Hepatocyte (in vitro differentiated cells): ENCODE measurements around the gene CNTNAP2. TPM values are rescaled to one million over a fixed set of nuclear protein-coding genes. Genes with fewer than 3 reads are reported as not detected.

Experiments
- DNase-seq: peaks from one replicate; pipeline ENCODE4 v3.0.0-alpha.2; 2016; ENCODE audit warnings: low spot score
- H2AFZ ChIP-seq: fragments of 200-600 bp; sonication (generic); 2 replicates; pipeline ENCODE4 v1.6.0; 2016; ENCODE audit warnings: antibody characterized with exemption, mild to moderate bottlenecking
- H3K27ac ChIP-seq: fragments of 200-600 bp; sonication (generic); 2 replicates; pipeline ENCODE4 v1.5.1; 2016; ENCODE audit warnings: mild to moderate bottlenecking
- H3K27me3 ChIP-seq: fragments of 200-600 bp; sonication (generic); 2 replicates; pipeline ENCODE4 v1.6.1; 2016
- H3K36me3 ChIP-seq: fragments of 200-600 bp; sonication (generic); replicated peaks from 2 replicates; pipeline ENCODE4 v1.5.1; 2016; ENCODE audit warnings: low read depth; ENCODE audit not compliant: insufficient read depth
- H3K4me1 ChIP-seq: fragments of 200-600 bp; sonication (generic); 2 replicates; pipeline ENCODE4 v1.5.1; 2016; ENCODE audit warnings: mild to moderate bottlenecking, moderate library complexity; ENCODE audit not compliant: insufficient read depth
- H3K4me2 ChIP-seq: fragments of 200-600 bp; sonication (generic); 2 replicates; pipeline ENCODE4 v1.6.0; 2016
- H3K4me3 ChIP-seq: fragments of 200-600 bp; sonication (generic); 2 replicates; pipeline ENCODE4 v1.5.1; 2016; ENCODE audit warnings: mild to moderate bottlenecking
- H3K79me2 ChIP-seq: fragments of 200-600 bp; sonication (generic); 2 replicates; pipeline ENCODE4 v1.6.0; 2017; ENCODE audit warnings: mild to moderate bottlenecking
- H3K9me2 ChIP-seq: fragments of 200-600 bp; sonication (generic); replicated peaks from 2 replicates; pipeline ENCODE4 v1.6.0; 2017; ENCODE audit warnings: mild to moderate bottlenecking; ENCODE audit not compliant: insufficient read depth
- H3K9me3 ChIP-seq: fragments of 200-600 bp; sonication (generic); 2 replicates; pipeline ENCODE4 v1.5.1; 2016; ENCODE audit warnings: low read depth, mild to moderate bottlenecking
- H4K20me1 ChIP-seq: fragments of 200-600 bp; sonication (generic); 2 replicates; pipeline ENCODE4 v1.6.0; 2016; ENCODE audit warnings: mild to moderate bottlenecking; ENCODE audit not compliant: insufficient read depth, poor library complexity, severe bottlenecking
- CTCF ChIP-seq: fragments of 200-600 bp; sonication (generic); IDR thresholded peaks from 2 replicates; pipeline ENCODE4 v1.5.1; 2016; ENCODE audit warnings: antibody characterized with exemption, mild to moderate bottlenecking; ENCODE audit not compliant: poor library complexity
- EZH2 ChIP-seq: fragments of 200-600 bp; sonication (generic); IDR thresholded peaks from 2 replicates; pipeline ENCODE4 v1.6.1; 2016; ENCODE audit warnings: antibody characterized with exemption, mild to moderate bottlenecking, borderline replicate concordance
- EZH2phosphoT487 ChIP-seq: fragments of 200-600 bp; sonication (generic); IDR thresholded peaks from one replicate; pipeline ENCODE4 v1.6.1; 2018; ENCODE audit warnings: antibody characterized with exemption, mild to moderate bottlenecking, low read depth, moderate library complexity; ENCODE audit not compliant: unreplicated experiment, severe bottlenecking
- WGBS: methylation state at CpG from one replicate; pipeline ENCODE4 v1.1.6; 2016; ENCODE audit warnings: low lambda C conversion rate; ENCODE audit errors: missing lambda C conversion rate; 5-methylcytosine and 5-hydroxymethylcytosine counted together
- polyA plus RNA-seq: library from polyadenylated mRNA; unstranded; fragments of >200 nt; fragmentation: Nextera tagmentation; extraction: Ambion mirVana; gene quantifications from 2 replicates; pipeline ENCODE4 v1.2.1, GENCODE V29; 2016
- total RNA-seq: library from RNA; depleted of rRNA; stranded (reverse); fragments of >200 nt; gene quantifications from 2 replicates; pipeline ENCODE4 v1.2.3, GENCODE V29; 2014

Gene CNTNAP2
- total and polyA plus RNA-seq, 2 experiments from 2014 or later: 7.5 to 14.7 TPM

- Histone ChIP-seq H3K4me3 (no peak overlapping the region), H2AFZ (no peak overlapping the region), H3K4me2 (no peak overlapping the region), H3K9me2 (no peaks in the 10 kb centered on the region), H3K9me3 (no peaks in the 10 kb centered on the region), H3K4me1 (no peaks in the 10 kb centered on the region), H3K27me3 (no peaks in the 10 kb centered on the region), H3K79me2 (no peaks in the 10 kb centered on the region), H3K36me3 (no peaks in the 10 kb centered on the region), H3K27ac (no peak overlapping the region), H4K20me1 (no peaks in the 10 kb centered on the region)
- DNase-seq: no peak
- TF ChIP-seq EZH2phosphoT487 (no peak), EZH2 (no peak), CTCF (no peak)
- 77% methylated on average over 3 of the region's 3 CpGs for WGBS
These were observed 1625.7 kb downstream of the CNTNAP2 start for GRCh38 chr7:147742301-147742700.

- Histone ChIP-seq H3K36me3 (no peaks in the 10 kb centered on the region), H3K79me2 (no peaks in the 10 kb centered on the region), H3K4me2 (no peak overlapping the region), H2AFZ (no peak overlapping the region), H3K27me3 (no peaks in the 10 kb centered on the region), H3K4me3 (no peak overlapping the region), H3K9me3 (no peaks in the 10 kb centered on the region), H3K27ac (no peak overlapping the region), H3K4me1 (no peaks in the 10 kb centered on the region), H3K9me2 (no peaks in the 10 kb centered on the region), H4K20me1 (no peaks in the 10 kb centered on the region)
- DNase-seq: no peak
- TF ChIP-seq CTCF (no peak), EZH2phosphoT487 (no peak), EZH2 (no peak)
- 52% methylated on average over 1 of the region's 1 CpG for WGBS
These were observed 1639.7 kb downstream of the CNTNAP2 start for GRCh38 chr7:147756300-147756699.

- H3K9me2 ChIP-seq: no peaks in the 10 kb centered on the region
- no peaks in the 10 kb centered on the region for H3K9me3 ChIP-seq
- no peaks in the 10 kb centered on the region for H3K4me1 ChIP-seq
- no peak overlapping the region for H3K4me3 ChIP-seq
- no peaks in the 10 kb centered on the region for H3K27me3 ChIP-seq
- DNase-seq: no peak
- no peaks in the 10 kb centered on the region for H3K79me2 ChIP-seq
- H2AFZ ChIP-seq: no peak overlapping the region
- TF ChIP-seq EZH2 (no peak), CTCF (no peak), EZH2phosphoT487 (no peak)
- H3K4me2 ChIP-seq: no peak overlapping the region
- no peaks in the 10 kb centered on the region for H3K36me3 ChIP-seq
- 85% methylated on average over 6 of the region's 6 CpGs for WGBS
- no peaks in the 10 kb centered on the region for H4K20me1 ChIP-seq
- no peak overlapping the region for H3K27ac ChIP-seq
These were observed 1642.8 kb downstream of the CNTNAP2 start for GRCh38 chr7:147759327-147759943.
